Stimulated activated CD4-positive, alpha-beta T cell treated with anti-CD3 and anti-CD28 coated beads, Interleukin-1b, Interleukin-23, amount 100 ng/mL, for 48 hours (primary cell): Measurements from ENCODE around the gene RFC3.
"Not testable (repeated sequence)": the region's sequence is repeated elsewhere in the genome, so short reads cannot be mapped to it uniquely, and the experiment has no call there.

ENCODE experiments used
- DNase-seq: peaks from one replicate; pipeline ENCODE4 v3.0.0-alpha.2; 2020

Gene RFC3

GRCh38 chr13:33817901-33818706, at the start of gene RFC3:
TSS of gene RFC3 (plus strand) at chr13:33818149. CDS start at chr13:33818179, 30 bp downstream.
- DNase-seq, result peak; percentile 93

GRCh38 chr13:33771296-33771695, 46.7 kb upstream of the RFC3 start:
- DNase-seq, result no peak

GRCh38 chr13:33773790-33774462, 44.0 kb upstream of the RFC3 start:
- DNase-seq, result no peak

GRCh38 chr13:33775339-33776108, 42.4 kb upstream of the RFC3 start:
- no peak for DNase-seq

DNA sequence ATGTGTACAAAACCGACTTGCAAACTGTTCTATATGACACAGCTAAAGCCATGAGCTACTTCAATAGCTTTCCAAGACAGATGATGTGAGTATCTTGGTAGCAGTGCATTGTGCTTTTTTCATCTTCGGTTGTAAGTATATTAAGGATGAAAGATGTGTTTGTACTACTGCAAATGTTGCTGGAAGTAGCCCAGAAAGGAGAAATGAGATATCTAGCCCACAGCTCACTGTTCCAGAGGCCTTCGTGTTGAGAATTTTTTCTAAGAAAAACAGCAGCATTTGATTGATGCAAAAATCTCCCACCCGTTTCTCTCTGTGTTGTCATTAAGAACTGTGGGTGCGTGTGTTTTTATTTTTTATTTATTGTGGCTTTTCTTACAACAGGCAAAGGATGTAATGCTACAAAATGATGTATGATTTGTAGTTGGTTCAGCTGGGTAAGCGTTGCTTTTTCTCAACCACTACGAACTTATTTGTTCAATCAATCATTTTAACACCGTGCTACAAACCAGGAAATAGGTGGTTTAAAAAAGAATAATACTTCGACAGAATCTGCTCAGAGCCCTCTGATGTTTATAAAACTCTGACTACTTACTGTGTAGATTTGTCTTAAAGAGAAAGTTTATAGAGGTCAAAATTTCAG, 41.6 kb upstream of the RFC3 start:
- no peak for DNase-seq

DNA sequence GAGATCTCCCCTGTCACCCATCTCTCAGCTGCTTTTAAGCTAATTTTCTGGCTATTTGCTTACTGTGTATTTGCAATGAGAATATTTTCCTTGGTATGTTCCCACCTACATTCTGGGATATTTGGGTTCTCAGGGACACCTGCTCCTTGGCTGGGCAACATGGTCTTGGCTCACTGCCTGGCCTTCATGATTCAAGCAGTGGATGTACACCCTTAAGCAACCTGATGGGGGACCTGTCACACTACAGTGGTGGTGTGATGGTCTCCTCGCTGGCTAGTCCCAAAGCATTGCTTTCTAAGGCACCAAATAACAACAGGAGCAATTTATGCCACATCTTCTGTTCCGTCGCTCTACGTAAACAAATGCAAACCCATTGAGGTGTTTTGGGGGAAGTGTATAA, 35.3 kb upstream of the RFC3 start:
- no peak for DNase-seq

GRCh38 chr13:33783212-33783611, 34.7 kb upstream of the RFC3 start:
- DNase-seq, result not testable (repeated sequence)

DNA sequence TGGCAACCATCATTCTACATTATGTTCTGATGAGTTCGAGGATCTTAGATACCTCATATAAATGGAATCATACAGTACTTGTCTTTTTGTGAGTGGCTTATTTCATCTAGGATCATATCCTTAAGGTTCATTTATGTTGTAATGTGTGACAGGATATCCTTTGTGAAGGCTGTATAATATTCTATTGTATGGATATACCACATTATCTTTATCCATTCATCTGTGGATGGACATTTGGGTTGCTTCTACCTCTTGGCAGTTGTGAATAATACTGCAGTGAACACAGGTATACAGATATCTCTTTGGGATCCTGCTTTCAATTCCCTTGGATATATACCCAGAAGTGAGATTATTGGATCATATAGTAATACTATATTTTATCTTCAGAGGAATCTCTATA, 33.2 kb upstream of the RFC3 start:
- no peak for DNase-seq

- no peak for DNase-seq
Observed at GRCh38 chr13:33785384-33785783, 32.6 kb upstream of the RFC3 start.

DNA sequence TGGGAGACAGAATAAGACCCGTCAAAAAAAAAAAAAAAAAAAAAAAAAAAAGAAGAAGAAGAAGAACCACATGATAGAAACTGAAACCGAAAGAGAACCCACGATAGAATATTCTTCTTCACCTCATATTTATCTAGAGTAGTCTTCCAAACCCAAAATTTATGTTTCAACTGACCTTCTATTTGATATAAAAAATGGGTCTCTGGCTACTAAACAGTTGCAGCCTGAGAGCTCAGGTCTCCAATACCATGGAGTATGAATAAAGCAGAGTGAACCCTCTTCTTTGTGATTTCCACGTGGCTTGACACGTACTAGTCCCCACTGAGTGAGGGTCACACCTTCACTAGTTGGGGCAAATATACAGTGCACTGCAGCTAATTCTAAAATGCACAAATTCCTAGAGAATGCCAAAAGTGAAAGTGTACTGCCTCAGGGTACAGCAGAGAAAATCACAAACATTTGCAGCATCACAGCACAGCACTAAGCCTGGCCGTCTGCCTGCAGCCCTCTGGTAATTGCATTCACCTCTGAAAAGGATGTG, 30.8 kb upstream of the RFC3 start:
- DNase-seq, result no peak

- DNase-seq, result no peak
Observed at GRCh38 chr13:33789066-33789606, 28.8 kb upstream of the RFC3 start.

DNA sequence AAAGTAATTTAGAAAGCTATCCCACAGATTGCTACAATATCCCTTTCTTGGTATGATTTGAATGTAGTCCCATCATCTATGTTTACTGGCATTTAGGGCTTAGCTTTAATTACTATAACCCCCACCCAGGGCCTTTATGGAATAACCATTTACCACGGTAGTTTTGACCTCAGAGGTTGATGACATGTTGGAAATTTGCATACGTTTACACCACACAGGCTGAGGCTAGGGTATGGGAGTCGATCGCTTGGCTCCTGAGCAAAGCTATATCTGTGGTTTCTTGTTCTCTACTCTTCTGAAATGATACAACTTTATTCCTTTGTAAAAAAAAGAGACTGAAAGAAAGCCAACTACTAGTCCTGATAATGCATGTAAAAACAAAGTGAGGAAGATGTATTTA, 28.2 kb upstream of the RFC3 start:
- DNase-seq, result no peak

- no peak for DNase-seq
Observed at GRCh38 chr13:33793726-33794125, 24.2 kb upstream of the RFC3 start.

GRCh38 chr13:33794576-33794975, 23.4 kb upstream of the RFC3 start:
- DNase-seq, result no peak

GRCh38 chr13:33796095-33796494, 21.9 kb upstream of the RFC3 start:
- no peak for DNase-seq

DNA sequence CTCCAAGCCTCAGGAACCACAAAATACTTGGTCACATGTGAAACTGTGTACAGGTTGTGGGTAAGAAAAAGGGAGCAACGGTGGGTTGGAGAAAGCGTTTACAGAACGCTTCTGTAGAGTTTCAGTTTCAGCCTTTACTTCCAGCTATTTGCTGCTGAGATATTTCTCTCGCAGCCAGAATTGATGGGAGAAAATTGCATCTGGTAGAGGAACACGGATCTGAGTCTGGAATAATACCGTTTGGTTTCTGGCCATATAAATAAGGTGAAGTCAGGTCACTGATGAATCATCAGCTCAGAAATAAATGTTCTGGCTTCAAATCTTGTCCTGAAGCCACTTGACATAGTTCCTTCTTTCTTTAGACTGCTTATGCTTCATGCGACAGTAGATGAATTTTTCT, 20.3 kb upstream of the RFC3 start:
- DNase-seq, result no peak

GRCh38 chr13:33798023-33798422, 19.9 kb upstream of the RFC3 start:
- no peak for DNase-seq

GRCh38 chr13:33799950-33800592, 17.9 kb upstream of the RFC3 start:
- no peak for DNase-seq

DNA sequence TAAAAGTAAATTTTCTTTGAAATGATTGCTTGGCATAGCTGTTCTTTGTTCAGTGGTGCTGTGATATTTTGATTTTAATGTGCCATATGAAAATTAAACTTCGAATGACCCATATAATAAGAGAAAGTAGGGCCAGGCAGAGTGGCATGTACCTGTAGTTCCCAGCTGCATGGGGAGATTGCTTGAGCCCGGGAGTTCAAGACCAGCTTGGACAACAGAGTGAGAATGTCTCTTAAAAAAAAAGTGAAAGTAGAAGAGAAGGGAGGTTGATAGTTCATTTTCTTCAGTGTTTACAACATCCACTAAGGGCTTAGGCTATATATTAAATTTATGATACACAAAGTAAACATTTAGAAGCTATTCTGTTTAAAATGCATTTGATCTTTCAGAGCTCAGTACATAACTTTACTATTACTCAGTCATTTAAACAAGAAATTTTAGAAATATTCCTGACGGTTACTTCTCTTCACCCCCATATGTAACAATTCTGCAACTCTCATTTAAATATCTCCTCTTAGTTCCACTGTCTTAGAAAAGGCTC, 17.2 kb upstream of the RFC3 start:
- DNase-seq, result no peak

- no peak for DNase-seq
Observed at GRCh38 chr13:33806470-33807248, 11.3 kb upstream of the RFC3 start.

DNA sequence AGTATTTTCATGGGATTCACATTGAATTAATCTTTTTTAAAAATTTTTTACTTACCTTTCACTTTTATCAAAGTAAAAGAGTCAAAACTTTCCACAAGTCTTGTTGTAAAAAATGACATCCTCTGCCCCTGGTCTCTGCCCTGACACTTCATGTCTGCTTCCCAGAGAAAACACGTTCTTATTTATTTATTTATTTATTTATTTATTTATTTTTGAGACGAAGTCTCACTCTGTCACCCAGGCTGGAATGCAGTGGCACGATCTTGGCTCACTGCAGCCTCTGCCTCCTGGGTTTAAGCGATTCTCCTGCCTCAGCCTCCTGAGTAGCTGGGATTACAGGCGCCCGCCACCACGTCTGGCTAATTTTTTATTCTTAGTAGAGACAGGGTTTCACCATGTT, 5.1 kb upstream of the RFC3 start:
- not testable (repeated sequence) for DNase-seq
